Bronchial epithelial cell (primary cell): ENCODE measurements around the gene CYP8B1. TPM values are rescaled to one million over a fixed set of nuclear protein-coding genes. Genes with fewer than 3 reads are reported as not detected.

ENCODE experiments used
- DNase-seq: peaks from one replicate; pipeline ENCODE4 v3.0.0-alpha.2; 2010; ENCODE audit warnings: low read depth
- FAIRE-seq: peaks from 2 replicates; lab custom pipeline; 2011; peaks lifted over from hg19 to GRCh38; lab: Jason Lieb, UNC
- H3K27me3 ChIP-seq: 2 replicates; pipeline ENCODE4 v1.5.1; 2011; ENCODE audit warnings: low read length; ENCODE audit not compliant: control insufficient read depth, insufficient read depth
- H3K36me3 ChIP-seq: 2 replicates; pipeline ENCODE4 v1.5.1; 2011; ENCODE audit warnings: low read length; ENCODE audit not compliant: control insufficient read depth, insufficient read depth
- H3K4me3 ChIP-seq: 2 replicates; pipeline ENCODE4 v1.5.1; 2011; ENCODE audit warnings: mild to moderate bottlenecking, low read depth, low read length, control low read depth
- CTCF ChIP-seq: IDR thresholded peaks from 2 replicates; pipeline ENCODE4 v1.5.1; 2011; ENCODE audit warnings: mild to moderate bottlenecking, moderate library complexity, low read length, control low read depth, inconsistent platforms; ENCODE audit not compliant: insufficient read depth, severe bottlenecking
- total RNA-seq: library from RNA; depleted of rRNA; stranded (reverse); fragments of >200 nt; gene quantifications from 2 replicates; pipeline ENCODE4 v1.2.1, GENCODE V29; 2014

CYP8B1 gene
- total RNA-seq, result not detected in 2 replicates

GRCh38 chr3:42875325-42876151 lies at the start of gene CYP8B1:
CYP8B1 (minus strand) TSS chr3:42875879; CDS start chr3:42875816, 63 bp downstream.
- H3K27me3 ChIP-seq, result peaks cover 9% of the 10 kb centered on the region
- H3K36me3 ChIP-seq, result no peaks in the 10 kb centered on the region
- no peak for DNase-seq
- H3K4me3 ChIP-seq, result no peak within 1 kb of the TSS
- no peak for TF ChIP-seq CTCF
- FAIRE-seq, result no peak

- DNase-seq (no peak), FAIRE-seq (no peak)
- H3K36me3 ChIP-seq, result no peaks in the 10 kb centered on the region
- H3K27me3 ChIP-seq, result no peaks in the 10 kb centered on the region
- H3K4me3 ChIP-seq, result no peak overlapping the region
- no peak for TF ChIP-seq CTCF
These were observed 47.9 kb upstream of the CYP8B1 start for GRCh38 chr3:42923606-42924005.

- peak; percentile 55 for FAIRE-seq
- DNase-seq, result no peak
- Histone ChIP-seq H3K36me3 (no peaks in the 10 kb centered on the region), H3K4me3 (no peak overlapping the region), H3K27me3 (no peaks in the 10 kb centered on the region)
- no peak for TF ChIP-seq CTCF
These were observed 39.3 kb upstream of the CYP8B1 start for GRCh38 chr3:42914771-42915515.

- TF ChIP-seq CTCF, result no peak
- H3K27me3 ChIP-seq, result peaks cover 2% of the 10 kb centered on the region
These were observed 35.9 kb upstream of the CYP8B1 start for GRCh38 chr3:42911551-42911950.

GRCh38 chr3:42908675-42909074 lies 33.0 kb upstream of the CYP8B1 start:
- FAIRE-seq, result no peak
- H3K36me3 ChIP-seq, result no peaks in the 10 kb centered on the region
- no peak overlapping the region for H3K4me3 ChIP-seq
- peaks cover 7% of the 10 kb centered on the region for H3K27me3 ChIP-seq
- no peak for DNase-seq
- TF ChIP-seq CTCF, result no peak

More at GRCh38 chr3:42911551-42911950, 35.9 kb upstream of the CYP8B1 start:
- H3K36me3 ChIP-seq, result no peaks in the 10 kb centered on the region
- FAIRE-seq (no peak), DNase-seq (no peak)
- H3K4me3 ChIP-seq, result no peak overlapping the region
